SK-N-SH treated with all-trans-retinoic acid at 6 μM for 48 hours (cell line): ENCODE results near the gene PHYH.

Source experiments
- ATAC-seq: fragments of 200-7000 bp; cut with Tn5 transposase; 3 replicates; pipeline ENCODE4 v1.9.1; 2020; ENCODE audit warnings: mild to moderate bottlenecking, moderate library complexity
- CSDC2 ChIP-seq: fragments of 250-450 bp; sonication (Bioruptor Pico); IDR thresholded peaks from 2 replicates; pipeline ENCODE4 v1.5.0; 2020; ENCODE audit warnings: mild to moderate bottlenecking, moderate library complexity
- ESRRG ChIP-seq: fragments of 250-450 bp; sonication (Bioruptor Pico); IDR thresholded peaks from 2 replicates; pipeline ENCODE4 v1.6.1; 2021; ENCODE audit warnings: mild to moderate bottlenecking
- GLIS3 ChIP-seq: fragments of 250-450 bp; sonication (Bioruptor Pico); IDR thresholded peaks from 2 replicates; pipeline ENCODE4 v1.5.0; 2020; ENCODE audit warnings: mild to moderate bottlenecking, moderate library complexity
- ISL1 ChIP-seq: fragments of 250-450 bp; sonication (Bioruptor Pico); IDR thresholded peaks from 2 replicates; pipeline ENCODE4 v2.1.2; 2022; ENCODE audit warnings: mild to moderate bottlenecking, moderate library complexity
- OSR1 ChIP-seq: fragments of 250-450 bp; sonication (Bioruptor Pico); IDR thresholded peaks from 2 replicates; pipeline ENCODE4 v1.8.0; 2022; ENCODE audit warnings: moderate library complexity, mild to moderate bottlenecking, inconsistent platforms
- PPARA ChIP-seq: fragments of 250-450 bp; sonication (Bioruptor Pico); IDR thresholded peaks from 2 replicates; pipeline ENCODE4 v1.5.0; 2020; ENCODE audit warnings: mild to moderate bottlenecking, borderline replicate concordance
- RARB ChIP-seq: fragments of 250-450 bp; sonication (Bioruptor Pico); IDR thresholded peaks from 2 replicates; pipeline ENCODE4 v1.8.0; 2021; ENCODE audit warnings: mild to moderate bottlenecking, moderate library complexity
- SNAI2 ChIP-seq: fragments of 250-450 bp; sonication (Bioruptor Pico); IDR thresholded peaks from 2 replicates; pipeline ENCODE4 v1.5.0; 2020; ENCODE audit warnings: mild to moderate bottlenecking, moderate library complexity
- TCF4 ChIP-seq: fragments of 250-450 bp; sonication (Bioruptor Pico); IDR thresholded peaks from 2 replicates; pipeline ENCODE4 v1.8.0; 2021; ENCODE audit warnings: mild to moderate bottlenecking, moderate library complexity, borderline replicate concordance
- TOX ChIP-seq: fragments of 250-450 bp; sonication (Bioruptor Pico); IDR thresholded peaks from 2 replicates; pipeline ENCODE4 v1.8.0; 2021; ENCODE audit warnings: mild to moderate bottlenecking, moderate library complexity, borderline replicate concordance
- ZFP3 ChIP-seq: fragments of 250-450 bp; sonication (Bioruptor Pico); IDR thresholded peaks from 2 replicates; pipeline ENCODE4 v1.5.0; 2020; ENCODE audit warnings: mild to moderate bottlenecking, moderate library complexity
- ZFP30 ChIP-seq: fragments of 450-650 bp; formaldehyde crosslinking; IDR thresholded peaks from 2 replicates; pipeline ENCODE4 v1.5.0; 2022; ENCODE audit warnings: mild to moderate bottlenecking, moderate library complexity
- ZNF565 ChIP-seq: fragments of 450-650 bp; formaldehyde crosslinking; conservative IDR thresholded peaks from 2 replicates; pipeline ENCODE4 v1.5.0; 2020; ENCODE audit warnings: low read depth, mild to moderate bottlenecking, moderate library complexity
- ZNF70 ChIP-seq: fragments of 450-650 bp; formaldehyde crosslinking; IDR thresholded peaks from 2 replicates; pipeline ENCODE4 v1.5.0; 2020; ENCODE audit warnings: mild to moderate bottlenecking, moderate library complexity
- ZNF8 ChIP-seq: fragments of 450-650 bp; formaldehyde crosslinking; IDR thresholded peaks from 2 replicates; pipeline ENCODE4 v1.5.0; 2020; ENCODE audit warnings: mild to moderate bottlenecking, moderate library complexity
- TF ChIP-seq, protein P1 (sequence below): fragments of 250-450 bp; sonication (Bioruptor Pico); IDR thresholded peaks from 2 replicates; pipeline ENCODE4 v1.5.1; 2020; ENCODE audit warnings: low read depth, mild to moderate bottlenecking, moderate library complexity
- TF ChIP-seq, protein P2 (sequence below): fragments of 250-450 bp; sonication (Bioruptor Pico); IDR thresholded peaks from 2 replicates; pipeline ENCODE4 v1.5.1; 2021; ENCODE audit warnings: mild to moderate bottlenecking, moderate library complexity
- TF ChIP-seq, protein P3 (sequence below): fragments of 250-450 bp; sonication (Bioruptor Pico); IDR thresholded peaks from 2 replicates; pipeline ENCODE4 v1.8.0; 2020; ENCODE audit warnings: mild to moderate bottlenecking, moderate library complexity, borderline replicate concordance
- TF ChIP-seq, protein P4 (sequence below): fragments of 250-450 bp; sonication (Bioruptor Pico); IDR thresholded peaks from 2 replicates; pipeline ENCODE4 v1.8.0; 2021; ENCODE audit warnings: low read depth, mild to moderate bottlenecking, moderate library complexity, borderline replicate concordance

PHYH gene

DNA sequence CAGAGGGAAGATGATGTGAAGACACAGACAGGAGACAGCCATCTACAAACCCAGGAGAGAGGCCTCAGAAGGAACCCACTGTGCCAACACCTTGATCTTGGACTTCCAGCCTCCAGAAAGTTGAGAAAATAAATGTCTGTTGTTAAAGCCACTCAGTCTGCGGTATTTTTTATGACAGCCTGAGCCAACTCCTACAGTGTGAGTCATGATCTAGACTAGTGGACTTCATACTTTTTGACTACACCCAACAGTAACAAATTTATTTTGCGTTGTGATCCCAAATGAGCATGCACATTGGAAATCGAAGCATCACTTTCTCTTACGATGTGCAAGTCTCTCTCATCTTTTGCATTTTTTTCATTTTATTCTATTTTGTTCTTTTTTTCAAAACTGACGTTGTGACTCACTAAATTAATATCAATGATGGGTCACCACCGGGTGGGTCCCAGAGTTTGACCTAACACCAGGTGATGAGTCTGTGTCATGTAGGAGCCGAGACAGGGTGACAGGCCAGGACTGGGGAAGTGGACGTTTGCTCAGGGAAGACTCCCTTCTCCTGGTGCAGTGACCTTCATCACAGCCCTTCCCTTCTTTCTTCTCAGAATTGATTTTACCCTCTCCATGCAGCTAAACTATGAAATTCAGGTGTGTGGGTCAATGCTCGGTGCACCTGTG lies 28.9 kb downstream of the PHYH start:
- no peak for ATAC-seq

DNA sequence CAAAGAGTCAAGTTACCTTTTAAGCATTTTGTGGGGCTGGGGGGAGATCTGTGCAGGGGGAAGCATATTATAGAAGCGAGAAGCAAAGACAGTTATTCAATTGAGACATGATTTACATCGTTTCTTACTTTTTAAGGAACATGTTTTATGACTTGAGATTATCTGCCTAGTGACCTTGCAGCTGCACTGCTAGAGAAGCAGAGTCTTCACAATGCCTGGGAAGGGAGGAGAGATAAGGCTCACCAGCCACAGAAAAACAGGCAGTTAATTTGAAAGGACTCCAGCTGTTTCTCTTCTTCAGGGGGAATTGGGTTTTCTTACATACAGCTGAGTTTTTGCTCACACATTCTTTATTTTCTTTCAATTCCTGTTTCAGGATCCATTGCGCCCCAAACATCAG lies 31.0 kb downstream of the PHYH start:
- ATAC-seq = no peak
- TF ChIP-seq, protein P1, sequence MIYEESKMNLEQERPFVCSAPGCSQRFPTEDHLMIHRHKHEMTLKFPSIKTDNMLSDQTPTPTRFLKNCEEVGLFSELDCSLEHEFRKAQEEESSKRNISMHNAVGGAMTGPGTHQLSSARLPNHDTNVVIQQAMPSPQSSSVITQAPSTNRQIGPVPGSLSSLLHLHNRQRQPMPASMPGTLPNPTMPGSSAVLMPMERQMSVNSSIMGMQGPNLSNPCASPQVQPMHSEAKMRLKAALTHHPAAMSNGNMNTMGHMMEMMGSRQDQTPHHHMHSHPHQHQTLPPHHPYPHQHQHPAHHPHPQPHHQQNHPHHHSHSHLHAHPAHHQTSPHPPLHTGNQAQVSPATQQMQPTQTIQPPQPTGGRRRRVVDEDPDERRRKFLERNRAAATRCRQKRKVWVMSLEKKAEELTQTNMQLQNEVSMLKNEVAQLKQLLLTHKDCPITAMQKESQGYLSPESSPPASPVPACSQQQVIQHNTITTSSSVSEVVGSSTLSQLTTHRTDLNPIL (CRISPR knock-in tag) = no peak
- TF ChIP-seq ZFP3 (no peak), ZNF8 (CRISPR knock-in tag) (no peak), ESRRG (CRISPR knock-in tag) (no peak), OSR1 (CRISPR knock-in tag) (no peak), ZFP30 (CRISPR knock-in tag) (no peak), PPARA (CRISPR knock-in tag) (no peak), ZNF565 (CRISPR knock-in tag) (no peak), SNAI2 (no peak), TCF4 (CRISPR knock-in tag) (no peak), ISL1 (no peak), GLIS3 (CRISPR knock-in tag) (no peak), ZNF70 (CRISPR knock-in tag) (no peak)
- TF ChIP-seq, protein P2, sequence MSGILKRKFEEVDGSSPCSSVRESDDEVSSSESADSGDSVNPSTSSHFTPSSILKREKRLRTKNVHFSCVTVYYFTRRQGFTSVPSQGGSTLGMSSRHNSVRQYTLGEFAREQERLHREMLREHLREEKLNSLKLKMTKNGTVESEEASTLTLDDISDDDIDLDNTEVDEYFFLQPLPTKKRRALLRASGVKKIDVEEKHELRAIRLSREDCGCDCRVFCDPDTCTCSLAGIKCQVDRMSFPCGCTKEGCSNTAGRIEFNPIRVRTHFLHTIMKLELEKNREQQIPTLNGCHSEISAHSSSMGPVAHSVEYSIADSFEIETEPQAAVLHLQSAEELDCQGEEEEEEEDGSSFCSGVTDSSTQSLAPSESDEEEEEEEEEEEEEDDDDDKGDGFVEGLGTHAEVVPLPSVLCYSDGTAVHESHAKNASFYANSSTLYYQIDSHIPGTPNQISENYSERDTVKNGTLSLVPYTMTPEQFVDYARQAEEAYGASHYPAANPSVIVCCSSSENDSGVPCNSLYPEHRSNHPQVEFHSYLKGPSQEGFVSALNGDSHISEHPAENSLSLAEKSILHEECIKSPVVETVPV = no peak
- TF ChIP-seq, protein P3, sequence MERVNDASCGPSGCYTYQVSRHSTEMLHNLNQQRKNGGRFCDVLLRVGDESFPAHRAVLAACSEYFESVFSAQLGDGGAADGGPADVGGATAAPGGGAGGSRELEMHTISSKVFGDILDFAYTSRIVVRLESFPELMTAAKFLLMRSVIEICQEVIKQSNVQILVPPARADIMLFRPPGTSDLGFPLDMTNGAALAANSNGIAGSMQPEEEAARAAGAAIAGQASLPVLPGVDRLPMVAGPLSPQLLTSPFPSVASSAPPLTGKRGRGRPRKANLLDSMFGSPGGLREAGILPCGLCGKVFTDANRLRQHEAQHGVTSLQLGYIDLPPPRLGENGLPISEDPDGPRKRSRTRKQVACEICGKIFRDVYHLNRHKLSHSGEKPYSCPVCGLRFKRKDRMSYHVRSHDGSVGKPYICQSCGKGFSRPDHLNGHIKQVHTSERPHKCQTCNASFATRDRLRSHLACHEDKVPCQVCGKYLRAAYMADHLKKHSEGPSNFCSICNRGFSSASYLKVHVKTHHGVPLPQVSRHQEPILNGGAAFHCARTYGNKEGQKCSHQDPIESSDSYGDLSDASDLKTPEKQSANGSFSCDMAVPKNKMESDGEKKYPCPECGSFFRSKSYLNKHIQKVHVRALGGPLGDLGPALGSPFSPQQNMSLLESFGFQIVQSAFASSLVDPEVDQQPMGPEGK (CRISPR knock-in tag) = no peak

More for the DNA sequence above, 28.9 kb downstream of the PHYH start:
- no peak for TF ChIP-seq OSR1 (CRISPR knock-in tag)
- TF ChIP-seq, all 23 proteins: peak for 0

DNA sequence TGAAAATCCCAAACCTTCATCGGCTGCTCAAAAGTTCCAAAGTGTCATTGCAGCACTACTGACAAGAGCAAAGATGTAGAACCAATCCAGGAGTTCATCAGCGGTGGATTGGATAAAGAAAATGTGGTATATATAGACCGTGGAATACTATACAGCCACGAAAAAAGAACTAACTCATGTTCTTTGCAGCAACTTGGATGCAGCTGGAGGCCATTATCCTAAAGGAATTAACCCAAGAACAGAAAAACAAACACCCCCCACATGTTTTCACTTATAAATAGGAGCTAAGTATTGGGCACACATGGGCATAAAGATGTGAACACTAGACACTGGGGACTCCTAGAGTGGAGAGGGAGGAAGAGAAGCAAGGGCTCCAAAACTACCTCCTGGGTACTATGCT lies 31.6 kb downstream of the PHYH start:
- no peak for TF ChIP-seq TCF4 (CRISPR knock-in tag)
- TF ChIP-seq ZFP30 (CRISPR knock-in tag) = no peak
- no peak for TF ChIP-seq TOX
- no peak for TF ChIP-seq PPARA (CRISPR knock-in tag)
- TF ChIP-seq, protein P2 = no peak
- TF ChIP-seq ZNF565 (CRISPR knock-in tag) = no peak
- no peak for TF ChIP-seq SNAI2
- TF ChIP-seq ESRRG (CRISPR knock-in tag) = no peak
- TF ChIP-seq RARB (CRISPR knock-in tag) = no peak
- TF ChIP-seq, all 23 proteins: peak for 0
- no peak for ATAC-seq

DNA sequence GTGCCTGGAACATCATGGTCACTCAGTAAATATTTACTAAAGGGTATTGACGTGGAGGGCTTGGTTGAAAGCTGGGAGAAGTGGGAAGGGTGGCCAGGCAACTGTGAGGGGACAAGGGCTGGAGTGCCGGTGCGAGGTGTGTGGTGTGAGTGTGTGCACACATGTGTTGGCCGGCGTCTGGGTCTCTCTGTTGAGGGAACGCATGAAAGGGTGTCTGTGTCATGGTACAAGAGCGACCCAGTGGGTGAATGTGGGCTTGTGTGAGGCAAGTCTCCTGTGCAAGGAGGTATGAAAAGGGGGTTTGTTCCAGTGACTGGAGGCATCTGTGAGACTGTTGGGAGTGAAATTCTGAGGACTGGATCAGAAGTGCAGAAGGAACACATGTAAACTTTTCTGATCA lies 36.3 kb downstream of the PHYH start:
- TF ChIP-seq, protein P2 = no peak
- no peak for TF ChIP-seq ZNF8 (CRISPR knock-in tag)
- TF ChIP-seq TOX = no peak
- TF ChIP-seq CSDC2 (CRISPR knock-in tag) = no peak
- TF ChIP-seq, protein P4, sequence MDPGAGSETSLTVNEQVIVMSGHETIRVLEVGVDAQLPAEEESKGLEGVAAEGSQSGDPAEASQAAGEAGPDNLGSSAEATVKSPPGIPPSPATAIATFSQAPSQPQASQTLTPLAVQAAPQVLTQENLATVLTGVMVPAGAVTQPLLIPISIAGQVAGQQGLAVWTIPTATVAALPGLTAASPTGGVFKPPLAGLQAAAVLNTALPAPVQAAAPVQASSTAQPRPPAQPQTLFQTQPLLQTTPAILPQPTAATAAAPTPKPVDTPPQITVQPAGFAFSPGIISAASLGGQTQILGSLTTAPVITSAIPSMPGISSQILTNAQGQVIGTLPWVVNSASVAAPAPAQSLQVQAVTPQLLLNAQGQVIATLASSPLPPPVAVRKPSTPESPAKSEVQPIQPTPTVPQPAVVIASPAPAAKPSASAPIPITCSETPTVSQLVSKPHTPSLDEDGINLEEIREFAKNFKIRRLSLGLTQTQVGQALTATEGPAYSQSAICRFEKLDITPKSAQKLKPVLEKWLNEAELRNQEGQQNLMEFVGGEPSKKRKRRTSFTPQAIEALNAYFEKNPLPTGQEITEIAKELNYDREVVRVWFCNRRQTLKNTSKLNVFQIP (CRISPR knock-in tag) = no peak
- no peak for ATAC-seq
